DOHH2 (cell line): ENCODE results near the gene HOXD8.

Experiments
- CTCF ChIP-seq: fragments of 200-600 bp; sonication (generic); IDR thresholded peaks from one replicate; pipeline ENCODE4 v1.5.1; 2014; ENCODE audit warnings: antibody characterized with exemption, mild to moderate bottlenecking, low read depth, low read length; ENCODE audit not compliant: poor library complexity, severe bottlenecking
- EZH2phosphoT487 ChIP-seq: fragments of 200-600 bp; sonication (generic); IDR thresholded peaks from 2 replicates; pipeline ENCODE4 v1.6.1; 2017; ENCODE audit warnings: borderline replicate concordance, mild to moderate bottlenecking, antibody characterized with exemption, low read length, moderate library complexity, mixed read lengths

DNA sequence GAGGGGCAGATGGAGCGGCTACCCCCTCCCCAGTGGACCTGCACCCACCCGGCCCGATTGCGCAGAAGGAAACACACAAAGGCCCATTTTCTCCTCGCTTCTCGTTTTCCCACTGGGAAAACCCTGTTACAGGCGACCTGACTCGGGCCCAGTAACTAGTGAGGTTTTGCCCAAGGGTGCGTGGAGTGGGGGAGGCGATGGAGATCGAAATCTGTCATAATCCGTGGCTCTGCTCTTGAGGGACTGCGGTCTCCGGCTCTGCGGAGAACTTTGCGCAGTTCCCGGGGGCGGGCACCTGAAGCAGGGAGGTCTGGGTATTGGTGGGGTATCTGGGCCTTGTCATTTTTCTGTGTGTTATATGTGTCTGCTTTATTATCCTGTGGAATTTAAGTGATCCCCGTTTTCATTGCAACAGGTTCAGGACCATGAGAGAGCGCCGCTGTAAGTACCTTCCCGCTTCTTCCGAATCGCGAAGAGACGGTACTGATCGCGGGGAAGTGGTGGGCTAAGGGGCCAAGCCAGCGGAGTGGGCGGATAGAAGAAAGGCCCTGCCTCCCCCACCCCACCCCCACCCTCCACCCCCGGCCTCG is 17.8 kb downstream of the HOXD8 start:
- TF ChIP-seq CTCF = no peak
- TF ChIP-seq EZH2phosphoT487 = no peak
